ENCODE data around the gene OR51B4. TPM values are rescaled to one million over a fixed set of nuclear protein-coding genes. Genes with fewer than 3 reads are reported as not detected.
A peak's percentile ranks its signal among the peaks of the same experiment; 100 is the strongest.
"Not testable (repeated sequence)": the region's sequence is repeated elsewhere in the genome, so short reads cannot be mapped to it uniquely, and the experiment has no call there.

Gene OR51B4
- total RNA-seq, 1 donor from 2014 or later: not detected

DNA sequence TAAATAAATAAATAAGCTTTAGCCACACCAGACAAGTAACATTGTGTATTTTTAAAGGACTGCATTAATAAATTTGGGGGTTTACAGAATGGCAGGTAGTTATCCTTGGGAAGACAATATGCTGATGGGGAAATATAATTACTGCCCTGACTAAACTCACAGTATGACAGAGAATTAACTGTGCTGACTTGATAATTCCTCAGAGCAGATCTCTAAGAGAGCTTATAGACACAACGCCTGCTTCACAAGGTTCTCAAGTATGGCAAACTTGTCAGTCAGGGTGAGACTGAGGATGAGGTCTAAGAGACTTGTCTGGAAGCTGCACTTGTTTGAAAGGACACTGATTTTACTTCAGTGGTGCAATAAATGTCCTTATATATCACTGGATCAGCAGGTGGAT is 3.3 kb downstream of the OR51B4 start:
- ATAC-seq (no peak), DNase-seq (ENCODE audit: missing footprints) (no peak)
- intact Hi-C loops (cut with DNase I): no loop called here

DNA sequence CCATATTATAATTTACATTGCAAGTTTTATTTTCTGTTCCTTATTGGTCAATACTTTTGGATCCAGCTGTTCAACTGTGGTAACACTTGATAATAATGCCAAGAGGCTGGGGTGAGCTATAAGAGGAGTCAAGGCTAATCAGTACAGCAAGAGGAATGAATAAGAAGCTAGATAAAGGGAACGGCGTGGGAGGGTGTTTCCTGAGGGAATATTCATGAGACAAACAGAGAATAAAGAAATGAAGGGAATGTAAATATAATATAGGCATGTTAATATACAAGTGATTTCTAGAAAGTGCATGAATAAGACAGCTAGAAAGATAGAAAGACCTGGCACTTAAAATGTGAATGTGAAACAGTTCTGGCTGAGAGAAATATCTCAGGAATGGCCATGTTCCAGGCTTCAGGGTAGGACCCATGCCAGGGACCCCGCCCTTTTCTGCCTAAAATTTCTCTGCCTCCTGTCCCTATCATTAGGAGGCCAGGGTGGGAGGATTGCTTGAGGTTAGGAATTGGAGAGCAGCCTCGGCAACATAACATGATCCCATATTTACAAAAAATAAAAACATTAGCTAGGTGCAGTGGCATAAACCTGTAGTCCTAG is 3.9 kb downstream of the OR51B4 start:
- intact Hi-C loops (cut with DNase I): no loop called here
- no peak for ATAC-seq
- DNase-seq (ENCODE audit: missing footprints): no peak

DNA sequence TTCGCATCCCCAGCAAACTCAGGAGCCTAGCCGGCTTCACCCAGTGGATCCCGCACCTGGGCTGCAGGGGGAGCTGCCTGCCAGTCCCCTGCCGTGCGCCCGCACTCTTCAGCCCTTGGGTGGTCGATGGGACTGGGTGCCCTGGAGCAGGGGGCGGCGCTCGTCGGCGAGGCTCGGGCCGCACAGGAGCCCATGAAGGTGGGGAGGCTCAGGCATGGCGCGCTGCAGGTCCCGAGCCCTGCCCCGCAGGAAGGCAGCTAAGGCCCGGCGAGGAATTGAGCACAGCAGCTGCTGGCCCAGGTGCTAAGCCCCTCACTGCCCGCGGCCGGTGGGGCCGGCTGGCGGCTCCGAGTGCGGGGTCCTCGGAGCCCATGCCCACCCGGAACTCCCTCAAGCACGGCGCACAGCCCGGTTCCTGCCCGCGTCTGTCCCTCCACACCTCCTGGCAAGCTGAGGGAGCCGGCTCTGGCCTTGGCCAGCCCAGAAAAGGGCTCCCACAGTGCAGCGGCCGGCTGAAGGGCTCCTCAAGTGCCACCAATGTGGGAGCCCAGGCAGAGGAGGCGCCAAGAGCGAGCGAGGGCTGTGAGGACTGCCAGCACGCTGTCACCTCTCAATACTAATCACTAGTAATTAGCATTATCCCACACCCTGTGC is 7.3 kb downstream of the OR51B4 start:
- intact Hi-C loops (cut with DNase I); ATAC-seq: not testable (repeated sequence)
- peak; percentile 37 for DNase-seq (ENCODE audit: missing footprints)

DNA sequence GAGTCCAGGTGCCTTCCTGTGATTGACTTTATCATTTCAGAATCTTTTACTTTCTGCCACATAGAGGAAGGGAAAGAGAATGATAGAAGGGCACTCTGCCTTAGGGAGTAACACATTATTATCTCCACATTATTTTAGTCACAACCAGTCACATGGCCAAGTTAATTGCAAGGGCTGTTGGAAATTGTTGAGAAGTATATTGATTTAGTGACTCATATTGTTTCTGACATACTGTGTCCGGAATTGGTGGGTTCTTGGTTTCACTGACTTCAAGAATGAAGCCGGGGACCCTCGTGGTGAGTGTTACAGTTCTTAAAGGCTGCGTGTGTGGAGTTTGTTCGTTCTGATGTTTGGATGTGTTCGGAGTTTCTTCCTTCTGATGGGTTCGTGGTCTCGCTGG is 8.7 kb downstream of the OR51B4 start:
- ATAC-seq: no peak
- DNase-seq (ENCODE audit: missing footprints): no peak
- intact Hi-C loops (cut with DNase I): no loop called here

DNA sequence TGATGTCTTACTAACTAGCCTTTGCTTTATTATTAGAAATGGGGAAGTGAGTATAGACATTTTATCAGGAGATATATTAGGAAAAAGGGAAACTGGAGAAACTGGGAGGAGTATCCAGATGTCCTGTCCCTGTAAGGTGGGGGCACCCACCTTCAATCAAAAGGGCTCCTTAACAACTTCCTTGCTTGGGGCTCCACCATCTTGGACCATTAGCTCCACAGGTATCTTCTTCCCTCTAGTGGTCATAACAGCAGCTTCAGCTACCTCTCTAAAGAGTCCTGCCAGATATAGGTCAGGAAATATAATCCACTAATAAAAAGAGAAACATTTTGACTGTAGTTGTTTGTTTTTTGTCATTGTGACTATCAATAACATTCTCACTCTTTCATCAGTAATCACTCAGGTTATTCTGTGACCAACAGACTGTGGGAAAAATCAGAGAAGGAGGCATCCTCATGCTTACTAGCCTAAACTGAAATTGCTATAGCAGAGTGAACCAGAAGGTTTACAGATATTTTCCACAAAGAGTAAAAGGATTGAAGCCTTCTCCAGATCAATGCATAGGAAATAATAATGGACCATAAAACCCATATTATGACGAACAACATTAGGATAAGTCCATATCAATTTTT is 10.4 kb downstream of the OR51B4 start:
- intact Hi-C loops (cut with DNase I): no loop called here
- ATAC-seq (no peak), DNase-seq (ENCODE audit: missing footprints) (no peak)

DNA sequence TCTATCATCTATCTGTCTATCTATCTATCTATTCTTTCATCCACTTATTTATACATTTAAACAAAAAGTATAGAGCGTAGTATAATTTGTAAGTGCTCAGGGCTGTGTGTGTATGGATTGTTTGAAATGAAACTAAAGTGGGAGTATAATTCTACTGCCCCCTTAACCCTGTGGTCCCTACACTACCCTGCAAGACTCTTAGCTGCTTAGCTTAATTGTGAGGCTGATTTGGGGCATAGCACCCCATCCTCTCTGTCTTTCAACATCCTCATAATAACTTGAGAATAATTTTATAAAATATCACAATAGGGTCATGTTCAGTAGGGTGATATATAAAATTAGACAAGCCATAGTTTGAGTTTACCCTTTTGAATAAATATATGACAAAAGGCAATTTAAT is 11.6 kb downstream of the OR51B4 start:
- intact Hi-C loops (cut with DNase I): no loop called here

DNA sequence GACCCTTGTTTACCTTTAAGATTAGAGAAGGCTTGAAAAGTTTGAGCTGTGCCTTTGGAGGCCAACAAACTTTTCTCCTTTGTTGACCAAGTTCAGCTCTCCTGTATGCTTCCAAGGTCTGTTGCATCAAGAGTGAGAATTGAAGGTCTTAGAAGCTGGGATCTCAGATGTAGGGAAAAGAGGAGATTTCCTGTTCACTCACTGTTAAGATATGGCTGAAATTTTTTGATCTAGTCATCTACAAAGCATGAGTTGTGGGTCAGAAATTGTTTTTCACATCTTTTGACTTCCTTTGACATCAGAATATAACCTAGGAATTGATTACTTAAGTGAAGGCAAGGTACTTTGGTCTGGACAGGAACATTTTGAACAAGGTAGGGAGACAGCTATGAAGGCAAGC is 12.1 kb downstream of the OR51B4 start:
- DNase-seq (ENCODE audit: missing footprints) (no peak), ATAC-seq (no peak)
- intact Hi-C loops (cut with DNase I): no loop called here

More for the DNA sequence above, 11.6 kb downstream of the OR51B4 start:
- ATAC-seq: no peak
- DNase-seq (ENCODE audit: missing footprints): no peak

DNA sequence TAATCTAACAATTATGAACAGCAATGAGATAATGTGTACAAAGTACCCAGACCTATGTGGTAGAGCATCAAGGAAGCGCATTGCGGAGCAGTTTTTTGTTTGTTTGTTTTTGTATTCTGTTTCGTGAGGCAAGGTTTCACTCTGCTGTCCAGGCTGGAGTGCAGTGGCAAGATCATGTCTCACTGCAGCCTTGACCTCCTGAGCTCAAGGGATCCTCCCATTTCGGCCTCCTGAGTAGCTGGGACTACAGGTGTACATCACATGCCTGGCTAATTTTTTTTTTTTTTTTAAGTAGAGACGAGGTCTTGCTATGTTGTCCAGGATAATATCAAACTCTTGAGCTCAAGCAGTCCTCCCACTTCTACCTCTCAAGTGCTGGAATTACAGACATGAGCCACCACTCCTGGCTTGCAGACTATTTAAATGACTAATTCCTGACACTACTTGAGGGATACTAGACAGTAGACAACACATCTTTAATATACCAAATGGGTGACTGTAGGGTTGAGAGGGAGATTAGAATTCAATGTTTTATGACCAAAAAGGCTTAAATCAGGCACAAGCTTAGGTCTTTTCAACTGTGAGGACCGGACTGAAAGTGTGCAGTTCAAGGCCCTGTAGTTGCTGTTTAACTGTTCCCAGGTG is 12.7 kb downstream of the OR51B4 start:
- ATAC-seq: no peak
- intact Hi-C loops (cut with DNase I): no loop called here

DNA sequence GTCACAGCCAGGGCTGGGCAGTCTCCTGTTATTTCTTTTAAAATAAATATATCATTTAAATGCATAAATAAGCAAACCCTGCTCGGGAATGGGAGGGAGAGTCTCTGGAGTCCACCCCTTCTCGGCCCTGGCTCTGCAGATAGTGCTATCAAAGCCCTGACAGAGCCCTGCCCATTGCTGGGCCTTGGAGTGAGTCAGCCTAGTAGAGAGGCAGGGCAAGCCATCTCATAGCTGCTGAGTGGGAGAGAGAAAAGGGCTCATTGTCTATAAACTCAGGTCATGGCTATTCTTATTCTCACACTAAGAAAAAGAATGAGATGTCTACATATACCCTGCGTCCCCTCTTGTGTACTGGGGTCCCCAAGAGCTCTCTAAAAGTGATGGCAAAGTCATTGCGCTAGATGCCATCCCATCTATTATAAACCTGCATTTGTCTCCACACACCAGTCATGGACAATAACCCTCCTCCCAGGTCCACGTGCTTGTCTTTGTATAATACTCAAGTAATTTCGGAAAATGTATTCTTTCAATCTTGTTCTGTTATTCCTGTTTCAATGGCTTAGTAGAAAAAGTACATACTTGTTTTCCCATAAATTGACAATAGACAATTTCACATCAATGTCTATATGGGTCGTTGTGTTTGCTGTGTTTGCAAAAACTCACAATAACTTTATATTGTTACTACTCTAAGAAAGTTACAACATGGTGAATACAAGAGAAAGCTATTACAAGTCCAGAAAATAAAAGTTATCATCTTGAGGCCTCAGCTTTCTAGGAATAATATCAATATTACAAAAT is 13.4 kb downstream of the OR51B4 start:
- no peak for DNase-seq (ENCODE audit: missing footprints)
- no peak for ATAC-seq
- intact Hi-C loops (cut with DNase I): no loop called here

More for the DNA sequence above, 12.7 kb downstream of the OR51B4 start:
- no peak for DNase-seq (ENCODE audit: missing footprints)

DNA sequence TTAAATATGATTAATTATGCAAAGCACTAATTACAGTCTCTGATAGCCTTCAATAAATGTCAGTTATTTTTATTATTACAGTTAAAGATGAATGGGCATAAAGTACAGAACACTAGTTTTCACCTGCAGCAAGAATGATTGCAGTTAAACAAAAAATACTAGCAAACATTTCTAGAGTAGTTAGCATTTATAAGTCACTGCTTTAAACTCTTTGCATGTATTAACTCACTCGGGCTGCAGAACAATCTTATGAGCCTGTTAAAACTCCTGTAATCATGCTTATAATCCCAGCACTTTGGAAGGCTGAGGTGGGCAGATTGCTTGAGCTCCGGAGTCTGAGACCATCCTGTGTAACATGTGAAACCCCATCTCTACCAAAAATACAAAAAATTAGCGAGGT is 14.8 kb downstream of the OR51B4 start:
- intact Hi-C loops (cut with DNase I): no loop called here
- DNase-seq (ENCODE audit: missing footprints) (no peak), ATAC-seq (no peak)

DNA sequence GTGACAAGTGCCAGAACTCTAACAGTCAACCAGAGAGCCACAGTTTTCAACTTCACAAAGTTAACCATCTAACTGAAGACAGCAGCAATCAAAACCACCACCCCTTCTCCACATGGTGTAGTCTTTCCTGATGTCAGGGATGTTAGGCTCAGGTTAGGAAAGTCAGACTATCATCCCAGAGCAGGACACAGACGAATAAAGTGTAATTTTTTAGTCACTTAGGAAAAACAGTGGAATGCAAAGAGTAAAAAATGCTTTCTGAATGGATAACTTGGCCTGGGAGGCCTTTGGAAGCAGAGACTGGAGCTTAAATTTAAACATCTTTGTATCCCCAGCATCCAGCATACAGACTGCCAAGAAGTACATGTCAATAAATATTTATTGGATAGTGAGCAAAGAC is 15.4 kb downstream of the OR51B4 start:
- DNase-seq (ENCODE audit: missing footprints) (no peak), ATAC-seq (no peak)
- intact Hi-C loops (cut with DNase I): no loop called here

DNA sequence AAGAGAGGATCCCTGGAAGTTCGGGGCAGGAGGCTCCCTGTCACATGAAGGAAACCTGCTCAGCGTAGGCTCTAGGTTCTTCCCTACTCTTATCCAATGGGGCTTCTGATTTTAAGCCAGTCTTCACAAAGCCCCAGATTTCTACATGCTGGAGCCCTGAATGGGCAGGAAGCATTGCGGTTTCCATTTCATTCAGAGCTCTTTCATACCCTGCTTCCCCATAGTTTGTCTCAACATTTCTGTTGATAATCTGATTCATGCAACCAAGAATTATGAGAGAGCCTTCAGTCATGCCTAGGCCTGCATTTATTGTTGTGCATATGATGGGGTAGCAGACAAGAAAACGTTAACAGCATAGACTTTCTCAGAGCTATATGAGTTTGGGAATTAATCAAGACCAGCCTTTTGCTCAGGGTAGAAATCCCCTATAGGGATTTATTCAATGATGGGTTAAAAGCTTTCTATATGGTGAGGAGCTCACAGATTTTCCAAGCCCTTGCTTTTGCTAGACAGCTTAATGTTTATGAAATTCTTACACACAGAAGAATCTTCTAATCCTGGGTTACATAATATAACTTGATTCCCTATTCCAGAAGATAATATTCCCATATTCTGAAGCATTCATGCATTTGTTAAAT is 15.9 kb downstream of the OR51B4 start:
- DNase-seq (ENCODE audit: missing footprints): no peak
- intact Hi-C loops (cut with DNase I): no loop called here
- ATAC-seq: no peak

DNA sequence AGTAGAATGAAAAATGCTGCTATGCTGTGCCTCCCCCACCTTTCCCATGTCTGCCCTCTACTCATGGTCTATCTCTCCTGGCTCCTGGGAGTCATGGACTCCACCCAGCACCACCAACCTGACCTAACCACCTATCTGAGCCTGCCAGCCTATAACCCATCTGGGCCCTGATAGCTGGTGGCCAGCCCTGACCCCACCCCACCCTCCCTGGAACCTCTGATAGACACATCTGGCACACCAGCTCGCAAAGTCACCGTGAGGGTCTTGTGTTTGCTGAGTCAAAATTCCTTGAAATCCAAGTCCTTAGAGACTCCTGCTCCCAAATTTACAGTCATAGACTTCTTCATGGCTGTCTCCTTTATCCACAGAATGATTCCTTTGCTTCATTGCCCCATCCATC is 17.1 kb downstream of the OR51B4 start:
- intact Hi-C loops (cut with DNase I): no loop called here
- ATAC-seq (no peak), DNase-seq (ENCODE audit: missing footprints) (no peak)

DNA sequence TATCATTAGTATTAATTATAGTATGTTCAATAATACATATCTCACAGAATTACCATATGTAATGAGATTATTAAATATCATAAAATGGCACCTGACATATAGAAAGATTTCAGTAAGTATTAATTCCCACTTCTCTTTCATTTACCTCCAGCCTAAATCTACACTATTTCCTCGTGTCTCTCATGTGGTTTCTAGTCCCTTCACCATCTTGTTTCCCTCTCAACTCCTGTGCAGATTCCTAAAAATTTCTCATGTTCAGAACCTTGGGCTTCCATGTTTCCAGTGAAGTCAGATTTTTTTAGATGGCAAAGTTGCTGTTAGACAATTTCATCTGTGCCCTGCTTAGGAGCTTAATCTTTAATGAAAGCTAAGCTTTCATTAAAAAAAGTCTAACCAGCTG is 17.9 kb downstream of the OR51B4 start:
- ATAC-seq (no peak), DNase-seq (ENCODE audit: missing footprints) (no peak)
- intact Hi-C loops (cut with DNase I): no loop called here

DNA sequence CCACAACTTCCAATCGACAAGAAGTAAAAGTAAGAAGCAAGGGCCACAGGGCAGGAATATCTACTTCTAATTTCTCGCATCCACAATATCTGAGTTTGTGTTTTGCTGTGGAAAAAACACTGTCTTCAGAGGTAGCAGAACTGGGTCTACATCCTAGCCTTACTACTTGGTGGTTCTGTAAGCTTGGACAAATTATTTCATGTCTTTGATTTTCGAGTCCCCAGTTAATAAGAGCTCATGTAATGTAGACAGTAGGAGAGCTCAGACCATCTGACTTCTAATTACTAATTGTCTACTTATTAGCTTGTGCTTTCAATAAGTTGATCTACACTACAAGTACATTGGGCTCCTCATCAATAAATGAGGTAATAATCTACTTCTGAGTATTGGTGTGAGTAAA is 18.7 kb downstream of the OR51B4 start:
- ATAC-seq (no peak), DNase-seq (ENCODE audit: missing footprints) (no peak)
- intact Hi-C loops (cut with DNase I): no loop called here

DNA sequence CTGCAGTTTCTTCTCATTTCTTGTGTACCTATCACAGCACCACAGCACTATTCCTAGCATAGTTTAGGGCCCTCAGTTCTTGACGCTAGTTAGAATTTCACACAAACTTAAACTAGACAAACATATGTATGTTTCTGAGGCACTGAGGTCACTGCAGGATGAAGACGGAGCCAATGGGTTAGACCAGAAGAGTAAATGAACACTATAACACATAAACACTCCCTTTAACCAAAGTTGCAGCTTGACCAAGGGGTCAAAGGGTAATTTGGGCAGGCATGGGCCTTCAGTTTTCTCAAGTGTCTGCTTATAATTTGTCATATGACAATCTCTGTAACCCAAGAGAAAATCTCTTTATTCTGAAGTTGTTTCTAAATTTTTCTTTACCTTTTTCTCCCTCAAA is 19.1 kb downstream of the OR51B4 start:
- DNase-seq (ENCODE audit: missing footprints) (no peak), ATAC-seq (no peak)
- intact Hi-C loops (cut with DNase I): no loop called here

DNA sequence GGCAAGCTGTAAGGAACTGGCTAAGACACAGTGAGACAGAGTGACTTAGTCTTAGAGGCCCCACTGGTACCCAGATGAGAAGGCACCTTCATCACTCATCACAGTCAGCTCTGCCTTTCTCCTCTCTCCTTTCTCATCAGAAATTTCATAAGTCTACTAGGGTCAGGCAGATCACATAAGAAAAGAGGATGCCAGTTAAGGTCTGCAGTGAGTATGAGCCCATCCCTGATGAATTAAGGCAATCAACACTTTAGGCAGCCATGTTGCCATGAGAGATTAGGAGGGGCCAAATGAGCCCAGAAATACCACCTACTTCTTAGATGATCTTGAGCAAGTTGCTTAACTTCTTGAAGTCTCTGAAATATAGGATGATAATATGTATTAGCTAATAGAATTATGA is 20.1 kb downstream of the OR51B4 start:
- no peak for ATAC-seq
- intact Hi-C loops (cut with DNase I): no loop called here

DNA sequence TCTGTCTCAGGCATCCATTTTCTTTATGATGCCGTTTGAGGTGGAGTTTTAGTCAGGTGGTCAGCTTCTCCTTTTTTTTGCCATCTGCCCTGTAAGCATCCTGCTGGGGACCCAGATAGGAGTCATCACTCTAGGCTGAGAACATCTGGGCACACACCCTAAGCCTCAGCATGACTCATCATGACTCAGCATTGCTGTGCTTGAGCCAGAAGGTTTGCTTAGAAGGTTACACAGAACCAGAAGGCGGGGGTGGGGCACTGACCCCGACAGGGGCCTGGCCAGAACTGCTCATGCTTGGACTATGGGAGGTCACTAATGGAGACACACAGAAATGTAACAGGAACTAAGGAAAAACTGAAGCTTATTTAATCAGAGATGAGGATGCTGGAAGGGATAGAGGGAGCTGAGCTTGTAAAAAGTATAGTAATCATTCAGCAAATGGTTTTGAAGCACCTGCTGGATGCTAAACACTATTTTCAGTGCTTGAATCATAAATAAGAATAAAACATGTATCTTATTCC is 21.1 kb downstream of the OR51B4 start:
- ATAC-seq (peak; percentile 54), DNase-seq (ENCODE audit: missing footprints) (no peak)
- intact Hi-C loops (cut with DNase I): no loop called here

More for the DNA sequence above, 20.1 kb downstream of the OR51B4 start:
- no peak for DNase-seq (ENCODE audit: missing footprints)
